NCI-H526 (cell line): ENCODE measurements around the gene DOCK1.
"Not testable (repeated sequence)": the region's sequence is repeated elsewhere in the genome, so short reads cannot be mapped to it uniquely, and the experiment has no call there.

Experiments used
- DNase-seq, 2 experiments: peaks; one replicate each; lab custom pipeline; 2025; lab: John Stamatoyannopoulos, UW

The DOCK1 gene

GRCh38 chr10:126904818-126905701, at the start of gene DOCK1:
DOCK1 (plus strand) TSS chr10:126905428; CDS start chr10:126905518, 90 bp downstream.
- peak in 1 of 2 experiments; percentile 58 for DNase-seq

GRCh38 chr10:126857178-126857806, 47.9 kb upstream of the DOCK1 start:
- DNase-seq, result no peak

GRCh38 chr10:126867567-126868365, 37.5 kb upstream of the DOCK1 start:
- no peak for DNase-seq

GRCh38 chr10:126868371-126868770, 36.9 kb upstream of the DOCK1 start:
- DNase-seq, result no peak

GRCh38 chr10:126872135-126872534, 33.1 kb upstream of the DOCK1 start:
- DNase-seq, result no peak

GRCh38 chr10:126872768-126873167, 32.5 kb upstream of the DOCK1 start:
- DNase-seq, result no peak

GRCh38 chr10:126876456-126876855, 28.8 kb upstream of the DOCK1 start:
- no peak for DNase-seq

- no peak for DNase-seq
Observed at GRCh38 chr10:126877390-126877789, 27.8 kb upstream of the DOCK1 start.

GRCh38 chr10:126878594-126878993, 26.6 kb upstream of the DOCK1 start:
- DNase-seq, result no peak

- DNase-seq, result no peak
Observed at GRCh38 chr10:126880926-126881325, 24.3 kb upstream of the DOCK1 start.

GRCh38 chr10:126882055-126882454, 23.2 kb upstream of the DOCK1 start:
- peak in 1 of 2 experiments; percentile 38 for DNase-seq

- DNase-seq, result not testable (repeated sequence)
Observed at GRCh38 chr10:126888436-126888835, 16.8 kb upstream of the DOCK1 start.

- DNase-seq, result no peak
Observed at GRCh38 chr10:126889421-126889820, 15.8 kb upstream of the DOCK1 start.

- not testable (repeated sequence) for DNase-seq
Observed at GRCh38 chr10:126890797-126891196, 14.4 kb upstream of the DOCK1 start.

GRCh38 chr10:126892226-126893175, 12.7 kb upstream of the DOCK1 start:
- no peak for DNase-seq

- DNase-seq, result no peak
Observed at GRCh38 chr10:126893206-126893605, 12.0 kb upstream of the DOCK1 start.

GRCh38 chr10:126893841-126894240, 11.4 kb upstream of the DOCK1 start:
- DNase-seq, result no peak

- no peak for DNase-seq
Observed at GRCh38 chr10:126895214-126895781, 9.9 kb upstream of the DOCK1 start.

GRCh38 chr10:126898460-126898859, 6.8 kb upstream of the DOCK1 start:
- DNase-seq, result no peak

- not testable (repeated sequence) for DNase-seq
Observed at GRCh38 chr10:126899529-126899928, 5.7 kb upstream of the DOCK1 start.

GRCh38 chr10:126902157-126902556, 3.1 kb upstream of the DOCK1 start:
- no peak for DNase-seq
